ENCODE measurements around the gene ATF4.

- TF ChIP-seq POLR2A (IDR thresholded peaks at IDR 0.05) (no peak), CTCF (IDR thresholded peaks at IDR 0.05) (no peak), POLR2AphosphoS5 (IDR thresholded peaks at IDR 0.05) (no peak)
These were observed 15.0 kb downstream of the ATF4 start for GRCh38 chr22:39535357-39535725.

All from breast epithelium (tissue), 3 donors.